ENCODE results near the gene SP3.
A peak's percentile ranks its signal among the peaks of the same experiment; 100 is the strongest.

The SP3 gene

GRCh38 chr2:173959358-173959884 lies 5.8 kb downstream of the SP3 start:
- no peaks in the 10 kb centered on the region for H3K9me3 ChIP-seq (ENCODE audit: control insufficient read depth, insufficient read depth, low read length)
- no peaks in the 10 kb centered on the region for H3K9me2 ChIP-seq (replicated peaks; ENCODE audit: control insufficient read depth, low read length)
- H3K4me2 ChIP-seq (ENCODE audit: low read length): peak overlapping the region; percentile 10; the same call in 1 of the 2 replicates
- no peak overlapping the region for H3K4me3 ChIP-seq (ENCODE audit: low read length)
- H3K79me2 ChIP-seq (ENCODE audit: control insufficient read depth, low read length): peaks cover 91% of the 10 kb centered on the region
- H3K27ac ChIP-seq (ENCODE audit: low read depth, low read length): no peak overlapping the region
- peaks cover 84% of the 10 kb centered on the region for H3K36me3 ChIP-seq (ENCODE audit: control insufficient read depth, low read length)
- H3F3A ChIP-seq (ENCODE audit: control insufficient read depth, insufficient read depth): peaks cover 11% of the 10 kb centered on the region
- H3K27me3 ChIP-seq (ENCODE audit: control insufficient read depth, low read length): no peaks in the 10 kb centered on the region
- peaks cover 36% of the 10 kb centered on the region for H4K20me1 ChIP-seq (ENCODE audit: control insufficient read depth, insufficient read depth, low read depth, low read length)
- TF ChIP-seq EZH2phosphoT487 (IDR thresholded peaks at IDR 0.05; ENCODE audit: borderline replicate concordance, low read length): no peak
- TF ChIP-seq, protein P1, sequence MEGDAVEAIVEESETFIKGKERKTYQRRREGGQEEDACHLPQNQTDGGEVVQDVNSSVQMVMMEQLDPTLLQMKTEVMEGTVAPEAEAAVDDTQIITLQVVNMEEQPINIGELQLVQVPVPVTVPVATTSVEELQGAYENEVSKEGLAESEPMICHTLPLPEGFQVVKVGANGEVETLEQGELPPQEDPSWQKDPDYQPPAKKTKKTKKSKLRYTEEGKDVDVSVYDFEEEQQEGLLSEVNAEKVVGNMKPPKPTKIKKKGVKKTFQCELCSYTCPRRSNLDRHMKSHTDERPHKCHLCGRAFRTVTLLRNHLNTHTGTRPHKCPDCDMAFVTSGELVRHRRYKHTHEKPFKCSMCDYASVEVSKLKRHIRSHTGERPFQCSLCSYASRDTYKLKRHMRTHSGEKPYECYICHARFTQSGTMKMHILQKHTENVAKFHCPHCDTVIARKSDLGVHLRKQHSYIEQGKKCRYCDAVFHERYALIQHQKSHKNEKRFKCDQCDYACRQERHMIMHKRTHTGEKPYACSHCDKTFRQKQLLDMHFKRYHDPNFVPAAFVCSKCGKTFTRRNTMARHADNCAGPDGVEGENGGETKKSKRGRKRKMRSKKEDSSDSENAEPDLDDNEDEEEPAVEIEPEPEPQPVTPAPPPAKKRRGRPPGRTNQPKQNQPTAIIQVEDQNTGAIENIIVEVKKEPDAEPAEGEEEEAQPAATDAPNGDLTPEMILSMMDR (IDR thresholded peaks at IDR 0.05; ENCODE audit: low read depth, low read length, poor library complexity, severe bottlenecking): no peak
- H3K4me1 ChIP-seq (ENCODE audit: control insufficient read depth, low read length): peaks cover 36% of the 10 kb centered on the region

GRCh38 chr2:173958198-173958846 lies 6.9 kb downstream of the SP3 start:
- H3K4me2 ChIP-seq (ENCODE audit: low read length): no peak overlapping the region
- peaks cover 10% of the 10 kb centered on the region for H3F3A ChIP-seq (ENCODE audit: control insufficient read depth, insufficient read depth)
- TF ChIP-seq, protein P1 (IDR thresholded peaks at IDR 0.05; ENCODE audit: low read depth, low read length, poor library complexity, severe bottlenecking): no peak
- no peak for TF ChIP-seq EZH2phosphoT487 (IDR thresholded peaks at IDR 0.05; ENCODE audit: borderline replicate concordance, low read length)
- H3K27ac ChIP-seq (ENCODE audit: low read depth, low read length): no peak overlapping the region
- H3K4me1 ChIP-seq (ENCODE audit: control insufficient read depth, low read length): peaks cover 36% of the 10 kb centered on the region
- H3K27me3 ChIP-seq (ENCODE audit: control insufficient read depth, low read length): no peaks in the 10 kb centered on the region
- H3K79me2 ChIP-seq (ENCODE audit: control insufficient read depth, low read length): peaks cover 100% of the 10 kb centered on the region
- H3K9me3 ChIP-seq (ENCODE audit: control insufficient read depth, insufficient read depth, low read length): no peaks in the 10 kb centered on the region
- H3K9me2 ChIP-seq (replicated peaks; ENCODE audit: control insufficient read depth, low read length): no peaks in the 10 kb centered on the region
- no peak overlapping the region for H3K4me3 ChIP-seq (ENCODE audit: low read length)
- H4K20me1 ChIP-seq (ENCODE audit: control insufficient read depth, insufficient read depth, low read depth, low read length): peaks cover 39% of the 10 kb centered on the region
- H3K36me3 ChIP-seq (ENCODE audit: control insufficient read depth, low read length): peaks cover 94% of the 10 kb centered on the region

GRCh38 chr2:173957517-173957916 lies 7.7 kb downstream of the SP3 start:
- H3K4me2 ChIP-seq (ENCODE audit: low read length): no peak overlapping the region
- H3K4me1 ChIP-seq (ENCODE audit: control insufficient read depth, low read length): peaks cover 44% of the 10 kb centered on the region
- H3K27ac ChIP-seq (ENCODE audit: low read depth, low read length): no peak overlapping the region
- H3K27me3 ChIP-seq (ENCODE audit: control insufficient read depth, low read length): no peaks in the 10 kb centered on the region
- H3F3A ChIP-seq (ENCODE audit: control insufficient read depth, insufficient read depth): 0 out of 2 replicates have a peak, but pooled peaks cover 4% of the 10 kb centered on the region
- no peaks in the 10 kb centered on the region for H3K9me2 ChIP-seq (replicated peaks; ENCODE audit: control insufficient read depth, low read length)
- no peak overlapping the region for H3K4me3 ChIP-seq (ENCODE audit: low read length)
- peaks cover 46% of the 10 kb centered on the region for H4K20me1 ChIP-seq (ENCODE audit: control insufficient read depth, insufficient read depth, low read depth, low read length)
- H3K79me2 ChIP-seq (ENCODE audit: control insufficient read depth, low read length): peaks cover 100% of the 10 kb centered on the region
- peaks cover 94% of the 10 kb centered on the region for H3K36me3 ChIP-seq (ENCODE audit: control insufficient read depth, low read length)
- H3K9me3 ChIP-seq (ENCODE audit: control insufficient read depth, insufficient read depth, low read length): no peaks in the 10 kb centered on the region
- TF ChIP-seq, protein P1 (IDR thresholded peaks at IDR 0.05; ENCODE audit: low read depth, low read length, poor library complexity, severe bottlenecking): no peak
- TF ChIP-seq EZH2phosphoT487 (IDR thresholded peaks at IDR 0.05; ENCODE audit: borderline replicate concordance, low read length): no peak
